ENCODE measurements around the gene CASQ1. TPM values are rescaled to one million over a fixed set of nuclear protein-coding genes. Genes with fewer than 3 reads are reported as not detected.
A peak's percentile ranks its signal among the peaks of the same experiment; 100 is the strongest.

CASQ1 gene
- total RNA-seq, 1 experiment from 2014 or later: 0.46 TPM

GRCh38 chr1:160161965-160162705 is 28.2 kb upstream of the CASQ1 start:
- no peak overlapping the region for H3K4me3 Mint-ChIP-seq
- H3K27ac Mint-ChIP-seq: no peak overlapping the region
- peaks cover 20% of the 10 kb centered on the region for H3K4me1 Mint-ChIP-seq
- peaks cover 14% of the 10 kb centered on the region for H3K27me3 Mint-ChIP-seq (ENCODE audit: low read depth)
- ATAC-seq: peak; percentile 98
- POLR2A ChIA-PET: interaction anchor here (0.8 kb wide), 2 partner anchors 11 to 31 kb away, joined by 4 to 5 read pairs; no protein-coding TSS in a partner anchor
- DNase-seq (ENCODE audit: low spot score): peak; percentile 78
- H3K9me3 Mint-ChIP-seq: no peaks in the 10 kb centered on the region
- CTCF ChIA-PET: interaction anchor here (0.5 to 3.1 kb wide), 43 partner anchors 9 to 315 kb away, joined by 3 to 64 read pairs (median 6); partner anchors contain the start of genes ATP1A4, CASQ1, DCAF8 and IGSF8
- no peaks in the 10 kb centered on the region for H3K36me3 Mint-ChIP-seq
- TF ChIP-seq TEAD1 (CRISPR knock-in tag; IDR thresholded peaks at IDR 0.05) (no peak), ZNF121 (CRISPR knock-in tag; IDR thresholded peaks at IDR 0.05) (peak; percentile 61; the same call in 1 of the 2 replicates), NFE2L1 (CRISPR knock-in tag; IDR thresholded peaks at IDR 0.05) (no peak), ZNF416 (CRISPR knock-in tag; IDR thresholded peaks at IDR 0.05) (no peak), PREB (CRISPR knock-in tag; IDR thresholded peaks at IDR 0.05; ENCODE audit: borderline replicate concordance) (no peak), ZNF281 (CRISPR knock-in tag; IDR thresholded peaks at IDR 0.05) (0 out of 2 replicates have a peak, but pooled peaks have one; percentile 48), PRRX2 (CRISPR knock-in tag; IDR thresholded peaks at IDR 0.05) (no peak), ZSCAN18 (CRISPR knock-in tag; IDR thresholded peaks at IDR 0.05) (no peak), JUN (CRISPR knock-in tag; IDR thresholded peaks at IDR 0.05) (no peak), TEAD4 (CRISPR knock-in tag; IDR thresholded peaks at IDR 0.05) (no peak), PRDM15 (CRISPR knock-in tag; IDR thresholded peaks at IDR 0.05) (no peak), RORB (CRISPR knock-in tag; IDR thresholded peaks at IDR 0.05) (no peak), FOXP1 (CRISPR knock-in tag; IDR thresholded peaks at IDR 0.05; ENCODE audit: borderline replicate concordance) (no peak), ZNF219 (CRISPR knock-in tag; IDR thresholded peaks at IDR 0.05; ENCODE audit: borderline replicate concordance) (no peak), GABPB1 (CRISPR knock-in tag; IDR thresholded peaks at IDR 0.05) (no peak)
- TF ChIP-seq, protein P1, sequence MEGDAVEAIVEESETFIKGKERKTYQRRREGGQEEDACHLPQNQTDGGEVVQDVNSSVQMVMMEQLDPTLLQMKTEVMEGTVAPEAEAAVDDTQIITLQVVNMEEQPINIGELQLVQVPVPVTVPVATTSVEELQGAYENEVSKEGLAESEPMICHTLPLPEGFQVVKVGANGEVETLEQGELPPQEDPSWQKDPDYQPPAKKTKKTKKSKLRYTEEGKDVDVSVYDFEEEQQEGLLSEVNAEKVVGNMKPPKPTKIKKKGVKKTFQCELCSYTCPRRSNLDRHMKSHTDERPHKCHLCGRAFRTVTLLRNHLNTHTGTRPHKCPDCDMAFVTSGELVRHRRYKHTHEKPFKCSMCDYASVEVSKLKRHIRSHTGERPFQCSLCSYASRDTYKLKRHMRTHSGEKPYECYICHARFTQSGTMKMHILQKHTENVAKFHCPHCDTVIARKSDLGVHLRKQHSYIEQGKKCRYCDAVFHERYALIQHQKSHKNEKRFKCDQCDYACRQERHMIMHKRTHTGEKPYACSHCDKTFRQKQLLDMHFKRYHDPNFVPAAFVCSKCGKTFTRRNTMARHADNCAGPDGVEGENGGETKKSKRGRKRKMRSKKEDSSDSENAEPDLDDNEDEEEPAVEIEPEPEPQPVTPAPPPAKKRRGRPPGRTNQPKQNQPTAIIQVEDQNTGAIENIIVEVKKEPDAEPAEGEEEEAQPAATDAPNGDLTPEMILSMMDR (IDR thresholded peaks at IDR 0.05): peak; percentile 59
- TF ChIP-seq, protein P2, sequence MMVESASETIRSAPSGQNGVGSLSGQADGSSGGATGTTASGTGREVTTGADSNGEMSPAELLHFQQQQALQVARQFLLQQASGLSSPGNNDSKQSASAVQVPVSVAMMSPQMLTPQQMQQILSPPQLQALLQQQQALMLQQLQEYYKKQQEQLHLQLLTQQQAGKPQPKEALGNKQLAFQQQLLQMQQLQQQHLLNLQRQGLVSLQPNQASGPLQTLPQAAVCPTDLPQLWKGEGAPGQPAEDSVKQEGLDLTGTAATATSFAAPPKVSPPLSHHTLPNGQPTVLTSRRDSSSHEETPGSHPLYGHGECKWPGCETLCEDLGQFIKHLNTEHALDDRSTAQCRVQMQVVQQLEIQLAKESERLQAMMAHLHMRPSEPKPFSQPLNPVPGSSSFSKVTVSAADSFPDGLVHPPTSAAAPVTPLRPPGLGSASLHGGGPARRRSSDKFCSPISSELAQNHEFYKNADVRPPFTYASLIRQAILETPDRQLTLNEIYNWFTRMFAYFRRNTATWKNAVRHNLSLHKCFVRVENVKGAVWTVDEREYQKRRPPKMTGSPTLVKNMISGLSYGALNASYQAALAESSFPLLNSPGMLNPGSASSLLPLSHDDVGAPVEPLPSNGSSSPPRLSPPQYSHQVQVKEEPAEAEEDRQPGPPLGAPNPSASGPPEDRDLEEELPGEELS (CRISPR knock-in tag; IDR thresholded peaks at IDR 0.05): no peak
- TF ChIP-seq, protein P3, sequence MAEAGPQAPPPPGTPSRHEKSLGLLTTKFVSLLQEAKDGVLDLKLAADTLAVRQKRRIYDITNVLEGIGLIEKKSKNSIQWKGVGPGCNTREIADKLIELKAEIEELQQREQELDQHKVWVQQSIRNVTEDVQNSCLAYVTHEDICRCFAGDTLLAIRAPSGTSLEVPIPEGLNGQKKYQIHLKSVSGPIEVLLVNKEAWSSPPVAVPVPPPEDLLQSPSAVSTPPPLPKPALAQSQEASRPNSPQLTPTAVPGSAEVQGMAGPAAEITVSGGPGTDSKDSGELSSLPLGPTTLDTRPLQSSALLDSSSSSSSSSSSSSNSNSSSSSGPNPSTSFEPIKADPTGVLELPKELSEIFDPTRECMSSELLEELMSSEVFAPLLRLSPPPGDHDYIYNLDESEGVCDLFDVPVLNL (CRISPR knock-in tag; IDR thresholded peaks at IDR 0.05; ENCODE audit: borderline replicate concordance, low read depth): no peak
- TF ChIP-seq, protein P4, sequence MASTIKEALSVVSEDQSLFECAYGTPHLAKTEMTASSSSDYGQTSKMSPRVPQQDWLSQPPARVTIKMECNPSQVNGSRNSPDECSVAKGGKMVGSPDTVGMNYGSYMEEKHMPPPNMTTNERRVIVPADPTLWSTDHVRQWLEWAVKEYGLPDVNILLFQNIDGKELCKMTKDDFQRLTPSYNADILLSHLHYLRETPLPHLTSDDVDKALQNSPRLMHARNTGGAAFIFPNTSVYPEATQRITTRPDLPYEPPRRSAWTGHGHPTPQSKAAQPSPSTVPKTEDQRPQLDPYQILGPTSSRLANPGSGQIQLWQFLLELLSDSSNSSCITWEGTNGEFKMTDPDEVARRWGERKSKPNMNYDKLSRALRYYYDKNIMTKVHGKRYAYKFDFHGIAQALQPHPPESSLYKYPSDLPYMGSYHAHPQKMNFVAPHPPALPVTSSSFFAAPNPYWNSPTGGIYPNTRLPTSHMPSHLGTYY (CRISPR knock-in tag; IDR thresholded peaks at IDR 0.05): no peak

Data from WTC11 (cell line).